ENCODE data around the gene FAM13A.
"Not testable (repeated sequence)": the region's sequence is repeated elsewhere in the genome, so short reads cannot be mapped to it uniquely, and the experiment has no call there.

Gene FAM13A

GRCh38 chr4:89026542-89026941 lies 30.4 kb downstream of the FAM13A start:
- Histone ChIP-seq H3K4me1 (no peaks in the 10 kb centered on the region), H3K36me3 (replicated peaks) (no peaks in the 10 kb centered on the region; the same call in 1 of the 2 replicates), H3K4me3 (no peak overlapping the region), H3K9me3 (no peaks in the 10 kb centered on the region), H3K27me3 (ENCODE audit: low read depth) (no peaks in the 10 kb centered on the region)
- no peak for DNase-seq (ENCODE audit: low spot score in 2 of 2)
- in situ Hi-C loops (cut with MboI; ENCODE audit: low sequenced_read_pairs) = loop anchor here (10.0 to 25.0 kb wide), 2 partner anchors 322 to 489 kb away; no protein-coding TSS in a partner anchor

GRCh38 chr4:89024051-89024675 lies 32.8 kb downstream of the FAM13A start:
- H3K9me3 ChIP-seq = no peaks in the 10 kb centered on the region
- peak; percentile 66 to 76 for DNase-seq (ENCODE audit: low spot score in 2 of 2)
- no peak overlapping the region for H3K4me3 ChIP-seq
- peaks cover 3% of the 10 kb centered on the region for H3K36me3 ChIP-seq (replicated peaks)
- no peaks in the 10 kb centered on the region for H3K27me3 ChIP-seq (ENCODE audit: low read depth)
- H3K4me1 ChIP-seq = no peaks in the 10 kb centered on the region
- in situ Hi-C loops (cut with MboI; ENCODE audit: low sequenced_read_pairs) = loop anchor here (5.0 to 10.0 kb wide), 2 partner anchors 207 to 319 kb away; no protein-coding TSS in a partner anchor

- Histone ChIP-seq H3K27me3 (ENCODE audit: low read depth) (no peaks in the 10 kb centered on the region), H3K4me3 (no peak overlapping the region), H3K9me3 (no peaks in the 10 kb centered on the region), H3K36me3 (replicated peaks) (peaks cover 8% of the 10 kb centered on the region), H3K4me1 (no peaks in the 10 kb centered on the region)
- in situ Hi-C loops (cut with MboI; ENCODE audit: low sequenced_read_pairs) = loop anchor here (5.0 to 10.0 kb wide), 2 partner anchors 206 to 318 kb away; no protein-coding TSS in a partner anchor
- no peak for DNase-seq (ENCODE audit: low spot score in 2 of 2)
Measured at GRCh38 chr4:89023140-89023539, 33.8 kb downstream of the FAM13A start.

GRCh38 chr4:89022426-89023128 lies 34.4 kb downstream of the FAM13A start:
- Histone ChIP-seq H3K4me1 (no peaks in the 10 kb centered on the region), H3K4me3 (no peak overlapping the region), H3K9me3 (no peaks in the 10 kb centered on the region), H3K36me3 (replicated peaks) (peaks cover 10% of the 10 kb centered on the region), H3K27me3 (ENCODE audit: low read depth) (no peaks in the 10 kb centered on the region)
- in situ Hi-C loops (cut with MboI; ENCODE audit: low sequenced_read_pairs) = loop anchor here (5.0 to 10.0 kb wide), 2 partner anchors 205 to 318 kb away; no protein-coding TSS in a partner anchor
- DNase-seq (ENCODE audit: low spot score in 2 of 2) = no peak

- Histone ChIP-seq H3K27me3 (ENCODE audit: low read depth) (no peaks in the 10 kb centered on the region), H3K36me3 (replicated peaks) (peaks cover 13% of the 10 kb centered on the region), H3K4me3 (no peak overlapping the region), H3K4me1 (no peaks in the 10 kb centered on the region), H3K9me3 (no peaks in the 10 kb centered on the region)
- DNase-seq (ENCODE audit: low spot score in 2 of 2) = no peak
- in situ Hi-C loops (cut with MboI; ENCODE audit: low sequenced_read_pairs) = loop anchor here (5.0 to 10.0 kb wide), 2 partner anchors 204 to 317 kb away; no protein-coding TSS in a partner anchor
Measured at GRCh38 chr4:89021684-89022083, 35.3 kb downstream of the FAM13A start.

GRCh38 chr4:89021062-89021461 lies 35.9 kb downstream of the FAM13A start:
- Histone ChIP-seq H3K4me3 (no peak overlapping the region), H3K4me1 (no peaks in the 10 kb centered on the region), H3K27me3 (ENCODE audit: low read depth) (no peaks in the 10 kb centered on the region), H3K9me3 (no peaks in the 10 kb centered on the region), H3K36me3 (replicated peaks) (peaks cover 16% of the 10 kb centered on the region)
- DNase-seq (ENCODE audit: low spot score in 2 of 2) = no peak
- in situ Hi-C loops (cut with MboI; ENCODE audit: low sequenced_read_pairs) = loop anchor here (5.0 to 10.0 kb wide), 2 partner anchors 204 to 316 kb away; no protein-coding TSS in a partner anchor

- in situ Hi-C loops (cut with MboI; ENCODE audit: low sequenced_read_pairs); H3K27me3 ChIP-seq (ENCODE audit: low read depth); H3K4me3 ChIP-seq; H3K9me3 ChIP-seq; DNase-seq (ENCODE audit: low spot score in 2 of 2); H3K4me1 ChIP-seq: not testable (repeated sequence)
- peaks cover 23% of the 10 kb centered on the region for H3K36me3 ChIP-seq (replicated peaks)
Measured at GRCh38 chr4:89014897-89015296, 42.1 kb downstream of the FAM13A start.

GRCh38 chr4:89009761-89010369 lies 47.1 kb downstream of the FAM13A start:
- Histone ChIP-seq H3K4me1 (no peaks in the 10 kb centered on the region), H3K4me3 (no peak overlapping the region), H3K9me3 (no peaks in the 10 kb centered on the region), H3K27me3 (ENCODE audit: low read depth) (no peaks in the 10 kb centered on the region), H3K36me3 (replicated peaks) (no peaks in the 10 kb centered on the region; the same call in 1 of the 2 replicates)
- DNase-seq (ENCODE audit: low spot score in 2 of 2) = no peak
- in situ Hi-C loops (cut with MboI; ENCODE audit: low sequenced_read_pairs) = no loop called here

- no peaks in the 10 kb centered on the region for H3K27me3 ChIP-seq (ENCODE audit: low read depth)
- H3K4me3 ChIP-seq = no peak overlapping the region
- no peaks in the 10 kb centered on the region for H3K9me3 ChIP-seq
- H3K36me3 ChIP-seq (replicated peaks) = no peaks in the 10 kb centered on the region; the same call in 1 of the 2 replicates
- in situ Hi-C loops (cut with MboI; ENCODE audit: low sequenced_read_pairs) = no loop called here
- no peaks in the 10 kb centered on the region for H3K4me1 ChIP-seq
- no peak for DNase-seq (ENCODE audit: low spot score in 2 of 2)
Measured at GRCh38 chr4:89009115-89009514, 47.9 kb downstream of the FAM13A start.

- H3K9me3 ChIP-seq = no peaks in the 10 kb centered on the region
- no peak overlapping the region for H3K4me3 ChIP-seq
- H3K4me1 ChIP-seq = no peaks in the 10 kb centered on the region
- DNase-seq (ENCODE audit: low spot score in 2 of 2) = no peak
- H3K36me3 ChIP-seq (replicated peaks) = no peaks in the 10 kb centered on the region; the same call in 1 of the 2 replicates
- in situ Hi-C loops (cut with MboI; ENCODE audit: low sequenced_read_pairs) = no loop called here
- H3K27me3 ChIP-seq (ENCODE audit: low read depth) = no peaks in the 10 kb centered on the region
Measured at GRCh38 chr4:89008166-89008565, 48.8 kb downstream of the FAM13A start.

- peaks cover 5% of the 10 kb centered on the region for H3K4me1 ChIP-seq
- no peaks in the 10 kb centered on the region; the same call in 1 of the 2 replicates for H3K36me3 ChIP-seq (replicated peaks)
- H3K9me3 ChIP-seq = no peaks in the 10 kb centered on the region
- no peak overlapping the region for H3K4me3 ChIP-seq
- no peaks in the 10 kb centered on the region for H3K27me3 ChIP-seq (ENCODE audit: low read depth)
- in situ Hi-C loops (cut with MboI; ENCODE audit: low sequenced_read_pairs) = no loop called here
- DNase-seq (ENCODE audit: low spot score in 2 of 2) = no peak
Measured at GRCh38 chr4:89007338-89007939, 49.5 kb downstream of the FAM13A start.

GRCh38 chr4:89006307-89006706 lies 50.7 kb downstream of the FAM13A start:
- H3K27me3 ChIP-seq (ENCODE audit: low read depth) = no peaks in the 10 kb centered on the region
- in situ Hi-C loops (cut with MboI; ENCODE audit: low sequenced_read_pairs) = no loop called here
- no peak overlapping the region for H3K4me3 ChIP-seq
- H3K4me1 ChIP-seq = peaks cover 15% of the 10 kb centered on the region
- H3K36me3 ChIP-seq (replicated peaks) = no peaks in the 10 kb centered on the region; the same call in 1 of the 2 replicates
- no peaks in the 10 kb centered on the region for H3K9me3 ChIP-seq
- DNase-seq (ENCODE audit: low spot score in 2 of 2) = no peak

GRCh38 chr4:89005066-89005465 lies 51.9 kb downstream of the FAM13A start:
- H3K4me3 ChIP-seq; in situ Hi-C loops (cut with MboI; ENCODE audit: low sequenced_read_pairs); H3K36me3 ChIP-seq (replicated peaks); DNase-seq (ENCODE audit: low spot score in 2 of 2); H3K27me3 ChIP-seq (ENCODE audit: low read depth); H3K9me3 ChIP-seq: not testable (repeated sequence)
- H3K4me1 ChIP-seq = peaks cover 23% of the 10 kb centered on the region

Measured in HAP-1 (cell line).